Stimulated activated naive CD8-positive, alpha-beta T cell treated with anti-CD3 and anti-CD28 coated beads, Interleukin-15, amount 100 ng/mL, for 72 hours (primary cell): ENCODE measurements around the gene MXRA7.
A peak's percentile ranks its signal among the peaks of the same experiment; 100 is the strongest.

ENCODE experiments used
- ATAC-seq: fragments of 150-1000 bp; cut with Tn5 transposase; 2 replicates; pipeline ENCODE4 v1.10.0; 2021; ENCODE audit warnings: mild to moderate bottlenecking, moderate library complexity
- DNase-seq, 2 donors: peaks; one replicate each; pipeline ENCODE4 v3.0.0; 2021 to 2022
- H3K27ac Mint-ChIP-seq, 2 donors: one replicate each; pipeline ENCODE4 v1.8.0; 2022; ENCODE audit warnings: mild to moderate bottlenecking in 2 of 2, mixed read lengths in 2 of 2, moderate library complexity in 2 of 2
- H3K27me3 Mint-ChIP-seq: one replicate; pipeline ENCODE4 v1.8.0; 2022; ENCODE audit warnings: mixed read lengths
- H3K4me1 Mint-ChIP-seq: one replicate; pipeline ENCODE4 v1.8.0; 2022; ENCODE audit warnings: mild to moderate bottlenecking, mixed read lengths
- H3K4me3 Mint-ChIP-seq, 2 donors: one replicate each; pipeline ENCODE4 v1.8.0; 2022; ENCODE audit warnings: mild to moderate bottlenecking in 2 of 2, mixed read lengths in 2 of 2, moderate library complexity in 1 of 2
- H3K9me3 Mint-ChIP-seq, 2 donors: one replicate each; pipeline ENCODE4 v1.8.0; 2022; ENCODE audit warnings: mixed read lengths in 2 of 2

Gene MXRA7

GRCh38 chr17:76671123-76671911 lies 39.4 kb downstream of the MXRA7 start:
- Mint-ChIP-seq H3K27ac (peak overlapping the region; percentile 93 to 97), H3K4me1 (peaks cover 39% of the 10 kb centered on the region), H3K9me3 (no peaks in the 10 kb centered on the region), H3K4me3 (peak overlapping the region; percentile 87 to 93), H3K27me3 (no peaks in the 10 kb centered on the region)
- ATAC-seq: peak; percentile 98
- DNase-seq: peak; percentile 98 to 100

- no peak for DNase-seq
Measured at GRCh38 chr17:76670718-76671122, 40.0 kb downstream of the MXRA7 start.

GRCh38 chr17:76670020-76670717 lies 40.6 kb downstream of the MXRA7 start:
- DNase-seq (no peak), ATAC-seq (no peak)
- Mint-ChIP-seq H3K4me1 (peaks cover 39% of the 10 kb centered on the region), H3K27me3 (no peaks in the 10 kb centered on the region), H3K4me3 (peak overlapping the region; percentile 87 to 93), H3K9me3 (no peaks in the 10 kb centered on the region), H3K27ac (peak overlapping the region in 1 of 2 donors; percentile 93)

More at GRCh38 chr17:76670718-76671122, 40.0 kb downstream of the MXRA7 start:
- peaks cover 39% of the 10 kb centered on the region for H3K4me1 Mint-ChIP-seq
- no peaks in the 10 kb centered on the region for H3K9me3 Mint-ChIP-seq
- H3K27me3 Mint-ChIP-seq: no peaks in the 10 kb centered on the region
- H3K4me3 Mint-ChIP-seq: peak overlapping the region; percentile 87 to 93
- ATAC-seq: no peak
- H3K27ac Mint-ChIP-seq: peak overlapping the region; percentile 93 to 97

DNA sequence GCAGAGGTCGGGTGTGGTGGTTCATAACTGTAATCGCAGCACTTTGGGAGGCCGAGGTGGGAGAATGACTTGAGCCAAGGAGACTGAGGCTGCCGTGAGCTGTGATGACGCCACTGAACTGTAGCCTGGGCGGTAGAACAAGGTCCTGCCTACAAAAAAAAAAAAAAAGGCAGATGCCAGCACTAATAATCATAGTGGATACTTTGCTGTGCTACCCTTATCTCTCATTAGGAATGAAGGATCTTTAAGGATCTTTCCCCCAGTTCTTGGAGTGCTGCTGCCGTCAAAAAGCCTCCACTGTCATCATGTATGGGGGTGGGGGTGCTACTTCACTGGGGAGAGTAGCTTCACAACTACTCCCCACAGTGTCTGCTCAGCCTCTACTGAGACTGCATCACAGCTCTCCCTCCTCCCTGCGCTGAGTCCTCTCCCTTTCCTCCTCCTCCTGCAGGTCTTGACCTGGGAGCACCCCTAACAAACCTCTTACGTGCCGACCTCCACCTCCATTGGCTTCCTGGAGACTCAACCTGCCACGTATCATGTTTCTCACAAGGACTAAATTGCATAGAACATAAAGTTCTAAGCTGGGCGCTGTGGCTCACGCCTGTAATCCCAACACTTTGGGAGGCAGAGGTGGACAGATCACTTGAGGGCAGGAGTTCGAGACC lies 42.8 kb downstream of the MXRA7 start:
- no peak for DNase-seq
- no peaks in the 10 kb centered on the region for H3K27me3 Mint-ChIP-seq
- no peak for ATAC-seq
- H3K4me3 Mint-ChIP-seq: no peak overlapping the region
- no peak overlapping the region for H3K27ac Mint-ChIP-seq
- peaks cover 27% of the 10 kb centered on the region for H3K4me1 Mint-ChIP-seq
- H3K9me3 Mint-ChIP-seq: no peaks in the 10 kb centered on the region

DNA sequence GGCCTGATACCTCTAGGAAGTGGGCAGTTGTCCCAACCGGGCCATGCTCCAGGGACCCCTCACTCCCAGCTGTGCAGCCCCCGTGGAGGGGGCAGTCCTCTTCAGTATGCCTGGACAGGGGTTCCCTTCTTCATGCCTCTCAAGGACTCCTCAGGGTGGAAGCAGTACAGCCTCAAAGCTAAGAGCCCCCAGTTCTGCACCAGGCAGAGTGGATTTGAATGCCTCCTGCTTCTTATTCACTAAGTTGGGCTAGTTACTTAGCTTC lies 43.3 kb downstream of the MXRA7 start:
- ATAC-seq (no peak), DNase-seq (no peak)
- H3K4me3 Mint-ChIP-seq: no peak overlapping the region
- no peak overlapping the region for H3K27ac Mint-ChIP-seq
- peaks cover 22% of the 10 kb centered on the region for H3K4me1 Mint-ChIP-seq
- no peaks in the 10 kb centered on the region for H3K27me3 Mint-ChIP-seq
- H3K9me3 Mint-ChIP-seq: no peaks in the 10 kb centered on the region

DNA sequence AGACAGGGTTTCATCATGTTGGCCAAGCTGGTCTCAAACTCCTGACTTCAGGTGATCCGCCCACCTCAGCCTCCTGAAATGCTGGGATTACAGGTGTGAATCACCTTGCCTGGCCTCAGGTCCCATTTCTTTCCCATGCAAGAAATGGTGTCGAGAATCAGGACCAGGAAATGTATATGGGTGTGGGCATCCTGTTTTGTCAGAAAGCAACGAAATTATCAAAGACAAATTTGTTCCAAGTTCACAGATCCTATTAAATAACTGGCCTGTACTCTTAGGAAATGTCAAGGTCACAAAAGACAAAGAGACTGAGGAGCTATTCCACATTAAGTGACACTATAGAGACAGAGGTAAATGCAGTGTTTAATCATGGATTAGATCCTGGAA lies 50.1 kb downstream of the MXRA7 start:
- Mint-ChIP-seq H3K4me1 (peaks cover 26% of the 10 kb centered on the region), H3K27ac (no peak overlapping the region), H3K4me3 (no peak overlapping the region), H3K9me3 (no peaks in the 10 kb centered on the region), H3K27me3 (no peaks in the 10 kb centered on the region)
- ATAC-seq (no peak), DNase-seq (no peak)

DNA sequence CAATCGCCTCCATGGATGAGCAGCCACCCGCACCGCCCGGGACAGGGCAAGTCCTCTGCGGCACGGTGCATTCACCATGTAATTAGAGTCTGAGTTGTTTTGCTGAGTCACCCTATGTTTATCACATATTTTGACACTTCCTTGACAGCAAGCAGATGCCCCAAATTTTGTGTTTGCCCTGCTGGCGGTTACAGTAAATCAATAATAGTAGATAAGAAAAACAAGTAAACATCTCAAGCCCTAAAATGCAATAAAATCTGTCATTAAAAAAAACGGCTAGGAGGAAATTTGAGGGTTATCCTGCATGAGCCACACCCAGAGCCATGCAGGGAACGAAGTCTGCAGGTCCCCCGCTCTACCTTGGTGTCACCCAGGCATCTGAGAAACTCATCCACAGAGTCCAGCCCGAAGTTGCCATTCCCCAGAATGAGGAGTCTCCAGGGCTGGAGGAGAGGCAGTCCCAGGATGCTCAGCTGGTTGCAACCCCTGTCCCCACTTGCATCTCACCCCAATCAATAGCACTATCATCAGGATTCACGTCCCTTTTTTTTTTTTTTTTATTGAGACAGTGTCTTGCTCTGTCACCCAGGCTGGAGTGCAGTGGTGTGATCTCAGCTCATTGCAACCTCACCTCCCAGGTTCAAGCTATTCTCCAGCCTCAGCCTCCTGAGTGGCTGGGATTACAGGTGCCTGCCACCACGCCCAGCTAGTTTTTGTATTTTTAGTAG lies 50.7 kb downstream of the MXRA7 start:
- ATAC-seq (no peak), DNase-seq (no peak)
- Mint-ChIP-seq H3K27me3 (no peaks in the 10 kb centered on the region), H3K27ac (no peak overlapping the region), H3K9me3 (no peaks in the 10 kb centered on the region), H3K4me1 (peaks cover 26% of the 10 kb centered on the region), H3K4me3 (no peak overlapping the region)

- H3K9me3 Mint-ChIP-seq: no peaks in the 10 kb centered on the region
- peaks cover 26% of the 10 kb centered on the region for H3K4me1 Mint-ChIP-seq
- H3K4me3 Mint-ChIP-seq: no peak overlapping the region
- H3K27ac Mint-ChIP-seq: peak overlapping the region; percentile 49 to 92
- DNase-seq: no peak
- H3K27me3 Mint-ChIP-seq: no peaks in the 10 kb centered on the region
- no peak for ATAC-seq
Measured at GRCh38 chr17:76658242-76658662, 52.5 kb downstream of the MXRA7 start.

DNA sequence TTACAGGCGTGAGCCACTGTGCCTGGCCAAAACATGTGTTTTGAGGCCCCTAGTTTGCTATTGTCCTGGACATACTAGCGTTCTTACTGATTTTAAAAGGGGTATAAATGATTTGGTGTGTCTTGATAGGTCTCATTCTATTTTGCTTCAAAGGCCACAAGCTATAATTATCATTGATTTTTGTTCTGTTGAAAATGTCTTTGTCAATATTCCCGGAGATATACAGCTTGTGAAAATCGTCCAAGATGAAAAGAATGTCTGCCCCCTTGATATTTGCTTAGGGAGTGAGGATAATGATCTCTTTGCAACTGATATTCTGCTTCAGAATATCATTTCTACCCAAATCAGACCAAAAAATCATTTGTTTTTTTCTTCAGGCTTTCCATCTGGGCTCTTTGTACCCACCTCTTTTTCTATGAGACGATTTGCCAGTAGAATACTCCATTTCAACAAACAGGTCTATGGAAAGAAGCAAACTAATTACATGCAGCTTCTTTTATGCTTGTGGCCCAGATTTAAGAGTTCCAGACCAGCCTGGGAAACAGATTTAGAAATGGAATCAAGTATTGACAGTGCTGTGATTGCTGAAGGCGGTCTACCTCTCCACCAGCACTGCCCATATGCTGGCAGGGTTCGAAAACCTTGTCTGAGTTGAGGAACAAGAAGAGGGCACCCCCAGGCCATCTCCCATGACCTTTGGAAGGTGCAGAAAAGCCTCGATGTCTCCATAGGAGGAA lies 53.1 kb downstream of the MXRA7 start:
- Mint-ChIP-seq H3K27ac (peak overlapping the region in 1 of 2 donors; percentile 49), H3K9me3 (no peaks in the 10 kb centered on the region), H3K27me3 (no peaks in the 10 kb centered on the region), H3K4me1 (peaks cover 26% of the 10 kb centered on the region), H3K4me3 (no peak overlapping the region)
- no peak for DNase-seq
- ATAC-seq: no peak

DNA sequence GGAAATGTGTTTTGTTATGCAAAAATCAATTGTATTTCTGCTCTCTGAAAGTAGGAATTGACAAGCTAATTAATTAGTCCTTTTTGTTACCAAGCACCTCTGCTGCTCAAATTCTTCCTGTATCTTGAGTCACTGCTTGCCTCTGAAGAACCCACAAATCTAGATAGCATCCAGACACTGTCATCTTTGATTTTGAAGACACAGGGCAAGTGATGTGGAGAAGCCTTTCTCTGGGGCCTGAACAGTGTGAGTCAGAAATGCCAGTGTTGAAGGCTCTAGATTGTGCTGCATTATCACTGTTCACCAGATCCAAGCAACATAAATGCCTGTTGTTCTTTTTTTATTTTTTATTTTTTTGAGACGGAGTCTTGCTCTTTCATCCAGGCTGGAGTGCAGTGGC lies 56.4 kb downstream of the MXRA7 start:
- Mint-ChIP-seq H3K27me3 (peaks cover 9% of the 10 kb centered on the region), H3K4me1 (peaks cover 13% of the 10 kb centered on the region), H3K4me3 (no peak overlapping the region), H3K9me3 (no peaks in the 10 kb centered on the region), H3K27ac (no peak overlapping the region)
- no peak for ATAC-seq
- DNase-seq: no peak

DNA sequence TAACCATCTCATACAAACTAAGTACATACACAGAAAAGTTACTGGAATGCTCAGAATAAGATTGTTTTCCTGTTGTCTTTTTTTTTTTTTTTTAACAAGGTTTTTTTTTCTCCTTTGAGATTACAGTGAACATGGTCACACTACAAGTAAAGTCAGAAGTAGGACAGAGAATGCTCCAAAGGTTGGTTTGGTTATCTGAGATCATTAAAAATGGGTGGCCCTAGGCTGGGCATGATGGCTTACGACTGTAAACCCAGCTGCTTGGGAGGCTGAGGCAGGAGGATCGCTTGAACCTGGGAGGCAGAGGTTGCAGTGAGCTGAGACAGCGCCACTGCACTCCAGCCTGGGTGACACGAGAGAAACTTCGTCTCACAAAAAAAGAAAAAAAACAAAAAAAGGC lies 60.3 kb downstream of the MXRA7 start:
- no peak overlapping the region for H3K27ac Mint-ChIP-seq
- ATAC-seq (no peak), DNase-seq (no peak)
- no peak overlapping the region for H3K4me3 Mint-ChIP-seq
- H3K27me3 Mint-ChIP-seq: peaks cover 9% of the 10 kb centered on the region
- H3K9me3 Mint-ChIP-seq: peaks cover 0 to 8% of the 10 kb centered on the region in 2 donors
- H3K4me1 Mint-ChIP-seq: no peaks in the 10 kb centered on the region

DNA sequence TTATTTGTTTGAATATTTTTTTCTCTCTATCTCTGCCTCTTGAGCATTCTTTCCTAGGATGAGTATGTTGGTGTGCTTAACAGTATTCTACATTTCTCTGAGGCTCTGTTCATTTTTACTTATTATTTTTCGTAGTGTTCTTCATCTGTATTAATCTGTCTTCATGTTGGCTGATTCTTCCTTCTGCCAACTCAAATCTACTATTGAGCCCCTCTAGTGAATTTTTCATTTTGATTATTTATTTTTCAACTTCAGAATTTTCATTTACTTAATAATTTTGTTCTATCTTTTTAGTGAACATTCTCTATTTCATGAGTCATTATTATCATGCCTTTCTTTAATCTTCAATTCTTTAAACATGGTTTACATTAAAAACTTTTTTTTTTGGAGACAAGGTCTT lies 64.1 kb downstream of the MXRA7 start:
- Mint-ChIP-seq H3K9me3 (peaks cover 0 to 8% of the 10 kb centered on the region in 2 donors), H3K27ac (no peak overlapping the region), H3K27me3 (peaks cover 6% of the 10 kb centered on the region), H3K4me1 (peaks cover 13% of the 10 kb centered on the region), H3K4me3 (no peak overlapping the region)
- no peak for ATAC-seq
- no peak for DNase-seq

- Mint-ChIP-seq H3K4me3 (no peak overlapping the region), H3K9me3 (peaks cover 0 to 8% of the 10 kb centered on the region in 2 donors), H3K27me3 (no peaks in the 10 kb centered on the region), H3K4me1 (peaks cover 13% of the 10 kb centered on the region), H3K27ac (no peak overlapping the region)
- DNase-seq (no peak), ATAC-seq (no peak)
Measured at GRCh38 chr17:76645481-76645880, 65.3 kb downstream of the MXRA7 start.

GRCh38 chr17:76644995-76645394 lies 65.8 kb downstream of the MXRA7 start:
- peaks cover 0 to 8% of the 10 kb centered on the region in 2 donors for H3K9me3 Mint-ChIP-seq
- peaks cover 13% of the 10 kb centered on the region for H3K4me1 Mint-ChIP-seq
- H3K27ac Mint-ChIP-seq: no peak overlapping the region
- DNase-seq: no peak
- H3K4me3 Mint-ChIP-seq: no peak overlapping the region
- ATAC-seq: no peak
- no peaks in the 10 kb centered on the region for H3K27me3 Mint-ChIP-seq

- no peak for ATAC-seq
- peaks cover 0 to 8% of the 10 kb centered on the region in 2 donors for H3K9me3 Mint-ChIP-seq
Measured at GRCh38 chr17:76643553-76644148, 67.1 kb downstream of the MXRA7 start, which contains the start of gene ST6GALNAC1. Gene ST6GALNAC1, minus strand, starts transcription at chr17:76643757. Its CDS starts 119 bp downstream, at chr17:76643638.

More at GRCh38 chr17:76643553-76644148, 67.1 kb downstream of the MXRA7 start, which contains the start of gene ST6GALNAC1:
- H3K4me1 Mint-ChIP-seq: peaks cover 13% of the 10 kb centered on the region
- H3K4me3 Mint-ChIP-seq: no peak within 1 kb of the TSS
- DNase-seq: no peak
- H3K27ac Mint-ChIP-seq: peak within 1 kb of the TSS in 1 of 2 donors; percentile 15
- H3K27me3 Mint-ChIP-seq: no peaks in the 10 kb centered on the region
